GDM1 (cell line): ENCODE results near the gene PDE1A.
"Not testable (repeated sequence)": the region's sequence is repeated elsewhere in the genome, so short reads cannot be mapped to it uniquely, and the experiment has no call there.

ENCODE experiments used
- DNase-seq: peaks from one replicate; lab custom pipeline; 2025; lab: John Stamatoyannopoulos, UW

PDE1A gene

GRCh38 chr2:182358601-182359000 is 68.2 kb downstream of the PDE1A start:
- DNase-seq: no peak

- DNase-seq: no peak
Observed at GRCh38 chr2:182355815-182356214, 71.0 kb downstream of the PDE1A start.

GRCh38 chr2:182351427-182351826 is 75.4 kb downstream of the PDE1A start:
- no peak for DNase-seq

- no peak for DNase-seq
Observed at GRCh38 chr2:182349268-182349667, 77.6 kb downstream of the PDE1A start.

GRCh38 chr2:182345384-182345783 is 81.5 kb downstream of the PDE1A start:
- DNase-seq: no peak

- no peak for DNase-seq
Observed at GRCh38 chr2:182330451-182331305, 96.2 kb downstream of the PDE1A start.

- DNase-seq: no peak
Observed at GRCh38 chr2:182324665-182325064, 102.2 kb downstream of the PDE1A start.

- DNase-seq: no peak
Observed at GRCh38 chr2:182321096-182321495, 105.7 kb downstream of the PDE1A start.

- DNase-seq: no peak
Observed at GRCh38 chr2:182319556-182320505, 107.0 kb downstream of the PDE1A start.

GRCh38 chr2:182318466-182319220 is 108.2 kb downstream of the PDE1A start:
- no peak for DNase-seq

- no peak for DNase-seq
Observed at GRCh38 chr2:182316950-182317349, 109.9 kb downstream of the PDE1A start.

- DNase-seq: no peak
Observed at GRCh38 chr2:182302972-182303371, 123.9 kb downstream of the PDE1A start.

- no peak for DNase-seq
Observed at GRCh38 chr2:182302174-182302573, 124.7 kb downstream of the PDE1A start.

GRCh38 chr2:182301093-182301492 is 125.7 kb downstream of the PDE1A start:
- no peak for DNase-seq

- DNase-seq: no peak
Observed at GRCh38 chr2:182300608-182301007, 126.2 kb downstream of the PDE1A start.

- no peak for DNase-seq
Observed at GRCh38 chr2:182299632-182300031, 127.2 kb downstream of the PDE1A start.

- DNase-seq: no peak
Observed at GRCh38 chr2:182298456-182298855, 128.4 kb downstream of the PDE1A start.

GRCh38 chr2:182291296-182291695 is 135.5 kb downstream of the PDE1A start:
- DNase-seq: no peak

- no peak for DNase-seq
Observed at GRCh38 chr2:182283512-182283911, 143.3 kb downstream of the PDE1A start.

- no peak for DNase-seq
Observed at GRCh38 chr2:182281276-182281675, 145.6 kb downstream of the PDE1A start.

- DNase-seq: no peak
Observed at GRCh38 chr2:182280118-182280517, 146.7 kb downstream of the PDE1A start.

GRCh38 chr2:182276662-182277061 is 150.2 kb downstream of the PDE1A start:
- DNase-seq: not testable (repeated sequence)
